Measurements from ENCODE around the gene UBE2Q2. TPM values are rescaled to one million over a fixed set of nuclear protein-coding genes. Genes with fewer than 3 reads are reported as not detected.

UBE2Q2 gene
- total RNA-seq, 2 donors from 2014 or later: 31.5 to 40.2 TPM

- Histone ChIP-seq H3K4me3 (no peak overlapping the region), H3K4me1 (ENCODE audit: control insufficient read depth in 1 of 2, low read depth in 2 of 2) (peaks cover 0 to 9% of the 10 kb centered on the region in 2 donors), H3K9me3 (no peaks in the 10 kb centered on the region), H3K27ac (no peak overlapping the region), H3K36me3 (peaks cover 12% of the 10 kb centered on the region), H3K27me3 (replicated peaks; ENCODE audit: insufficient read depth) (no peaks in the 10 kb centered on the region)
- ATAC-seq (ENCODE audit: insufficient number of reproducible peaks, low FRiP score, low read depth) (no peak), DNase-seq (ENCODE audit: low spot score) (no peak)
- no peak for TF ChIP-seq CTCF (IDR thresholded peaks at IDR 0.05)
Measured at GRCh38 chr15:75929799-75930565, 86.7 kb downstream of the UBE2Q2 start.

GRCh38 chr15:75930866-75931265, 87.6 kb downstream of the UBE2Q2 start:
- Histone ChIP-seq H3K4me3 (no peak overlapping the region), H3K9me3 (no peaks in the 10 kb centered on the region), H3K27ac (no peak overlapping the region), H3K27me3 (replicated peaks; ENCODE audit: insufficient read depth) (no peaks in the 10 kb centered on the region), H3K4me1 (ENCODE audit: control insufficient read depth in 1 of 2, low read depth in 2 of 2) (peaks cover 0 to under 1% of the 10 kb centered on the region in 2 donors), H3K36me3 (peaks cover 15% of the 10 kb centered on the region)
- TF ChIP-seq CTCF (IDR thresholded peaks at IDR 0.05): no peak
- DNase-seq (ENCODE audit: low spot score) (no peak), ATAC-seq (ENCODE audit: insufficient number of reproducible peaks, low FRiP score, low read depth) (no peak)

- TF ChIP-seq CTCF (IDR thresholded peaks at IDR 0.05): no peak
Measured at GRCh38 chr15:75942464-75942863, 99.2 kb downstream of the UBE2Q2 start.

GRCh38 chr15:75943246-75943645, 100.0 kb downstream of the UBE2Q2 start:
- DNase-seq (ENCODE audit: low spot score) (no peak), ATAC-seq (ENCODE audit: insufficient number of reproducible peaks, low FRiP score, low read depth) (no peak)
- H3K27me3 ChIP-seq (replicated peaks; ENCODE audit: insufficient read depth): no peaks in the 10 kb centered on the region
- H3K27ac ChIP-seq: no peak overlapping the region
- TF ChIP-seq CTCF (IDR thresholded peaks at IDR 0.05): no peak
- H3K36me3 ChIP-seq: no peaks in the 10 kb centered on the region
- H3K4me1 ChIP-seq (ENCODE audit: control insufficient read depth in 1 of 2, low read depth in 2 of 2): no peaks in the 10 kb centered on the region
- no peaks in the 10 kb centered on the region for H3K9me3 ChIP-seq
- H3K4me3 ChIP-seq: no peak overlapping the region

More at GRCh38 chr15:75942464-75942863, 99.2 kb downstream of the UBE2Q2 start:
- H3K4me3 ChIP-seq: no peak overlapping the region
- ATAC-seq (ENCODE audit: insufficient number of reproducible peaks, low FRiP score, low read depth) (no peak), DNase-seq (ENCODE audit: low spot score) (no peak)
- H3K4me1 ChIP-seq (ENCODE audit: control insufficient read depth in 1 of 2, low read depth in 2 of 2): no peaks in the 10 kb centered on the region
- no peaks in the 10 kb centered on the region for H3K9me3 ChIP-seq
- no peak overlapping the region for H3K27ac ChIP-seq
- H3K27me3 ChIP-seq (replicated peaks; ENCODE audit: insufficient read depth): no peaks in the 10 kb centered on the region
- H3K36me3 ChIP-seq: no peaks in the 10 kb centered on the region

GRCh38 chr15:75943713-75944215, 100.5 kb downstream of the UBE2Q2 start:
- H3K9me3 ChIP-seq: no peaks in the 10 kb centered on the region
- no peak overlapping the region for H3K4me3 ChIP-seq
- H3K36me3 ChIP-seq: no peaks in the 10 kb centered on the region
- H3K27ac ChIP-seq: no peak overlapping the region
- ATAC-seq (ENCODE audit: insufficient number of reproducible peaks, low FRiP score, low read depth) (no peak), DNase-seq (ENCODE audit: low spot score) (no peak)
- no peaks in the 10 kb centered on the region for H3K27me3 ChIP-seq (replicated peaks; ENCODE audit: insufficient read depth)
- no peak for TF ChIP-seq CTCF (IDR thresholded peaks at IDR 0.05)
- H3K4me1 ChIP-seq (ENCODE audit: control insufficient read depth in 1 of 2, low read depth in 2 of 2): no peaks in the 10 kb centered on the region

Measured in thoracic aorta (tissue), 2 donors.